Endodermal cell (in vitro differentiated cells): ENCODE results near the gene TIGAR. TPM values are rescaled to one million over a fixed set of nuclear protein-coding genes. Genes with fewer than 3 reads are reported as not detected.

Experiments
- DNase-seq: peaks from one replicate; pipeline ENCODE4 v3.0.0-alpha.2; 2017
- H3K27ac ChIP-seq: 2 replicates; pipeline ENCODE4 v1.5.1; 2013; ENCODE audit warnings: mild to moderate bottlenecking, low read depth, low read length, moderate library complexity
- H3K27me3 ChIP-seq: 2 replicates; pipeline ENCODE4 v1.6.1; 2013; ENCODE audit warnings: mild to moderate bottlenecking, low read length, moderate library complexity; ENCODE audit not compliant: insufficient read depth, control insufficient read depth, poor library complexity, severe bottlenecking
- H3K36me3 ChIP-seq: 2 replicates; pipeline ENCODE4 v1.7.0; 2013; ENCODE audit warnings: mild to moderate bottlenecking, low read length, moderate library complexity; ENCODE audit not compliant: control insufficient read depth, insufficient read depth
- H3K4me1 ChIP-seq: one replicate; pipeline ENCODE4 v1.7.0; 2013; ENCODE audit warnings: low read length; ENCODE audit not compliant: control insufficient read depth, insufficient read depth
- H3K4me3 ChIP-seq: 2 replicates; pipeline ENCODE4 v1.5.1; 2013; ENCODE audit warnings: mild to moderate bottlenecking, low read length, moderate library complexity
- H3K9ac ChIP-seq: 2 replicates; pipeline ENCODE4 v1.6.1; 2013; ENCODE audit warnings: mild to moderate bottlenecking, low read length, moderate library complexity; ENCODE audit not compliant: poor library complexity, severe bottlenecking; ENCODE audit errors: extremely low read depth
- H3K9me3 ChIP-seq: 2 replicates; pipeline ENCODE4 v1.6.1; 2013; ENCODE audit warnings: mild to moderate bottlenecking, low read length, moderate library complexity; ENCODE audit not compliant: control insufficient read depth
- H3K27ac Mint-ChIP-seq: 2 replicates; pipeline ENCODE4 v1.8.0; 2020; ENCODE audit warnings: mixed read lengths
- H3K27me3 Mint-ChIP-seq: 2 replicates; pipeline ENCODE4 v1.8.0; 2021; ENCODE audit warnings: mild to moderate bottlenecking, mixed read lengths; ENCODE audit not compliant: insufficient read depth
- H3K36me3 Mint-ChIP-seq: 2 replicates; pipeline ENCODE4 v1.8.0; 2020; ENCODE audit warnings: low read depth, mixed read lengths
- H3K4me1 Mint-ChIP-seq: 2 replicates; pipeline ENCODE4 v1.8.0; 2020; ENCODE audit warnings: mixed read lengths
- H3K4me3 Mint-ChIP-seq: 2 replicates; pipeline ENCODE4 v1.8.0; 2020; ENCODE audit warnings: mild to moderate bottlenecking, moderate library complexity, mixed read lengths
- H3K9me3 Mint-ChIP-seq: 2 replicates; pipeline ENCODE4 v1.8.0; 2020; ENCODE audit warnings: mild to moderate bottlenecking, mixed read lengths
- WGBS, 2 experiments: methylation state at CpG; one replicate each; pipeline versions ENCODE4 v1.1.5 to v1.1.7; 2013; ENCODE audit warnings: missing lambda C conversion rate in 2 of 2, mixed read lengths in 1 of 2; ENCODE audit not compliant: insufficient coverage in 1 of 2, insufficient read length in 1 of 2; 5-methylcytosine and 5-hydroxymethylcytosine counted together
- total RNA-seq, 2 donors: library from RNA; stranded (reverse); fragmentation: NEBNext Ultra II Directional in 1 of 2; extraction: Animal tissue kit (Norgen Biotek cat#: 25700) in 1 of 2; gene quantifications; 2 replicates in 1 of 2; 3 replicates in 1 of 2; pipeline ENCODE4 v1.2.1, GENCODE V29; 2021
- TF ChIP-seq, protein P1 (sequence below): fragments of 200-600 bp; sonication (generic); conservative IDR thresholded peaks from 2 replicates; pipeline ENCODE4 v1.5.0; 2021; ENCODE audit warnings: antibody characterized with exemption, mild to moderate bottlenecking

Gene TIGAR
- total RNA-seq, 2 donors from 2014 or later = 19.2 to 41.3 TPM

DNA sequence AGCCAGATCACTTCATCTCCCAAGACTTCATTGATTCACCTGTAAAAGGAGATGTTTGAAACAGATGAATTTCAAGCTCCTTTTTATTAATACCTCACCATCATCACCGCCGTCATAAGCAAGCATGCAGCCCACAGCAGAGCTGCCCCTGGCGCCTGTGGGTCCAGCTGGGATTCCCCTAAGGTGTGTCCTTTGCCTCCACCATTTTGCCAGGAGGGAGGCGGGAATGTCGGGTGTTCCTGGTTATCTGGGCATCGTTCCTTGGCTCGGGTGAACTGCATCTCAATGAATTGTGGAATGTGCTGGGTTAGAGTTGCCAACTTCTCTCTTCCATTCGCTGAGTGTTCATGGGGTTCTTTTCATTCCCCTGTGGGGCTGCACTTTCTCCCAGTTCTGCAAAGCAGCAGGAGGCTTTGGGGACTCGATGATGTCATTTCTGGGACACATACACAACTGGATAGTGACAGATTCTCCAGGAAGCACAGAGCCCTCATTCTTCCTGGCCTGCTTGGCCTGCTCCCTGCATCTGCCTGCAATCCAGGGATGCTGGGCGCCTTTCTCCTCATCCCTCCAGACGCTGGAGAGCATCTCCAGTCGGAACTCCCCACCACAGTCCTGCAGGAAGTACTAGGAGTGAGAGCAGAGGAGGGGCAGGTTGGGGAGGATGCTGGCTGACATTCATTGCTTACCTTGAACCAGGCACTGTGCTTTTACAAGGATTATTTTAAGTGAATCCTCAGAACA lies 37.3 kb upstream of the TIGAR start:
- DNase-seq = peak; percentile 36
- Histone ChIP-seq H3K4me1 (peaks cover 7% of the 10 kb centered on the region), H3K9ac (no peak overlapping the region), H3K36me3 (peaks cover 69% of the 10 kb centered on the region), H3K9me3 (no peaks in the 10 kb centered on the region), H3K4me3 (no peak overlapping the region), H3K27ac (no peak overlapping the region), H3K27me3 (no peaks in the 10 kb centered on the region)
- TF ChIP-seq, protein P1, sequence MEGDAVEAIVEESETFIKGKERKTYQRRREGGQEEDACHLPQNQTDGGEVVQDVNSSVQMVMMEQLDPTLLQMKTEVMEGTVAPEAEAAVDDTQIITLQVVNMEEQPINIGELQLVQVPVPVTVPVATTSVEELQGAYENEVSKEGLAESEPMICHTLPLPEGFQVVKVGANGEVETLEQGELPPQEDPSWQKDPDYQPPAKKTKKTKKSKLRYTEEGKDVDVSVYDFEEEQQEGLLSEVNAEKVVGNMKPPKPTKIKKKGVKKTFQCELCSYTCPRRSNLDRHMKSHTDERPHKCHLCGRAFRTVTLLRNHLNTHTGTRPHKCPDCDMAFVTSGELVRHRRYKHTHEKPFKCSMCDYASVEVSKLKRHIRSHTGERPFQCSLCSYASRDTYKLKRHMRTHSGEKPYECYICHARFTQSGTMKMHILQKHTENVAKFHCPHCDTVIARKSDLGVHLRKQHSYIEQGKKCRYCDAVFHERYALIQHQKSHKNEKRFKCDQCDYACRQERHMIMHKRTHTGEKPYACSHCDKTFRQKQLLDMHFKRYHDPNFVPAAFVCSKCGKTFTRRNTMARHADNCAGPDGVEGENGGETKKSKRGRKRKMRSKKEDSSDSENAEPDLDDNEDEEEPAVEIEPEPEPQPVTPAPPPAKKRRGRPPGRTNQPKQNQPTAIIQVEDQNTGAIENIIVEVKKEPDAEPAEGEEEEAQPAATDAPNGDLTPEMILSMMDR = no peak
- Mint-ChIP-seq H3K4me3 (no peak overlapping the region), H3K4me1 (peaks cover 16% of the 10 kb centered on the region), H3K9me3 (no peaks in the 10 kb centered on the region), H3K27me3 (no peaks in the 10 kb centered on the region), H3K36me3 (peaks cover 98% of the 10 kb centered on the region), H3K27ac (no peak overlapping the region)
- WGBS, 2 experiments = 94 to 96% methylated on average over 6 to 12 of the region's 12 CpGs

DNA sequence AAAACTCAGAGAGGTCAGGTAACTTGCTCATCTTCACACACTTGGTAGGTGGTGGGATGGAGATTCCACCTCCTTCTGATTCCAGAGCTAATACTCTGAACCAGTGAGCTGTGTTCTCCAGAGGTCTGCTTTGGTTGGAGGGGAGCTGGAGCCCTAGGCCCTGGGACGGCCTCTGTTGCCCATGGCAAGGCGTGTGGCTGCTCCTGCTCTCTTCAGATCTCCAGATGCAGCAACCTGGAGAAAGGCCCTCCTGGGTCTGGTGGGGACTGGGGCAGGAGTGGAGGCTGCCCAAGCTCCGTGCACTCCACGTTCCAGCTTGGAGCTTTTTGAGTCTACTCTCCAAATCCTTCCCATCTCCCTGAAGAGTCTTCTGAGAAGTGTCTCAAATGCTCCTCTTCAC lies 36.7 kb upstream of the TIGAR start:
- peaks cover 3% of the 10 kb centered on the region for H3K4me1 ChIP-seq
- no peak overlapping the region for H3K9ac ChIP-seq
- no peaks in the 10 kb centered on the region for H3K27me3 ChIP-seq
- 90 to 92% methylated on average over 2 to 4 of the region's 4 CpGs for WGBS, 2 experiments
- H3K36me3 ChIP-seq = peaks cover 68% of the 10 kb centered on the region
- Mint-ChIP-seq H3K36me3 (peaks cover 98% of the 10 kb centered on the region), H3K27ac (no peak overlapping the region), H3K27me3 (no peaks in the 10 kb centered on the region), H3K4me1 (peaks cover 9% of the 10 kb centered on the region), H3K9me3 (no peaks in the 10 kb centered on the region), H3K4me3 (no peak overlapping the region)
- no peak overlapping the region for H3K27ac ChIP-seq
- no peaks in the 10 kb centered on the region for H3K9me3 ChIP-seq
- TF ChIP-seq, protein P1 = no peak
- DNase-seq = peak; percentile 40
- H3K4me3 ChIP-seq = no peak overlapping the region

DNA sequence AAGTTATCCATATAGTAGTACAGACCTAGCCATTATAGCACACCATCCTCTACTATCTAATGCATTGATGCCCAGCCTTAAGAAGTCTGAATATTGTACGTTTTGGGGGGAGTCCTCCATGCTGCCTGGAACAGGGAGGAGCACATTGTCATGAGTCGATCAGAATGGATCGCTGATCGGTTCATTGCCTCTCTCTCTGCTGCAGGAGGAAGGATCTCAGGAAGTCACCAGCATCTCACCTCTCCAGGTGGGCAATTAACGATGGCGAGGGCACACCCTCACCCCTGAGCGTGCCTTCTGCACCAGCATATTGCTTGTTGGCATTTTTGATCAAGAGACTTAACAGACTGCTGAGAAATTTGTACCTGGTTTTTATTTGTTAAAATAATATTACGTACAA lies 35.9 kb upstream of the TIGAR start:
- no peaks in the 10 kb centered on the region for H3K4me1 ChIP-seq
- H3K4me3 Mint-ChIP-seq = no peak overlapping the region
- H3K27me3 Mint-ChIP-seq = no peaks in the 10 kb centered on the region
- TF ChIP-seq, protein P1 = no peak
- peaks cover 7% of the 10 kb centered on the region for H3K4me1 Mint-ChIP-seq
- H3K36me3 ChIP-seq = peaks cover 68% of the 10 kb centered on the region
- no peaks in the 10 kb centered on the region for H3K9me3 Mint-ChIP-seq
- H3K9ac ChIP-seq = no peak overlapping the region
- WGBS, 2 experiments = 94 to 100% methylated on average over 3 to 8 of the region's 8 CpGs
- H3K36me3 Mint-ChIP-seq = peaks cover 96% of the 10 kb centered on the region
- no peak overlapping the region for H3K27ac ChIP-seq
- no peak overlapping the region for H3K27ac Mint-ChIP-seq
- no peak overlapping the region for H3K4me3 ChIP-seq
- H3K27me3 ChIP-seq = no peaks in the 10 kb centered on the region
- peak; percentile 35 for DNase-seq
- H3K9me3 ChIP-seq = no peaks in the 10 kb centered on the region
